Activated naive CD8-positive, alpha-beta T cell treated with anti-CD3 and anti-CD28 coated beads, Interleukin-2, amount 50 U/mL, for 16 hours (primary cell): ENCODE results near the gene ZBTB7B.

Source experiments
- DNase-seq: peaks from one replicate; pipeline ENCODE4 v3.0.0-alpha.2; 2020; ENCODE audit warnings: low read depth, low spot score

The ZBTB7B gene

GRCh38 chr1:155003766-155004351, 1.3 kb downstream of the ZBTB7B start:
- no peak for DNase-seq

DNA sequence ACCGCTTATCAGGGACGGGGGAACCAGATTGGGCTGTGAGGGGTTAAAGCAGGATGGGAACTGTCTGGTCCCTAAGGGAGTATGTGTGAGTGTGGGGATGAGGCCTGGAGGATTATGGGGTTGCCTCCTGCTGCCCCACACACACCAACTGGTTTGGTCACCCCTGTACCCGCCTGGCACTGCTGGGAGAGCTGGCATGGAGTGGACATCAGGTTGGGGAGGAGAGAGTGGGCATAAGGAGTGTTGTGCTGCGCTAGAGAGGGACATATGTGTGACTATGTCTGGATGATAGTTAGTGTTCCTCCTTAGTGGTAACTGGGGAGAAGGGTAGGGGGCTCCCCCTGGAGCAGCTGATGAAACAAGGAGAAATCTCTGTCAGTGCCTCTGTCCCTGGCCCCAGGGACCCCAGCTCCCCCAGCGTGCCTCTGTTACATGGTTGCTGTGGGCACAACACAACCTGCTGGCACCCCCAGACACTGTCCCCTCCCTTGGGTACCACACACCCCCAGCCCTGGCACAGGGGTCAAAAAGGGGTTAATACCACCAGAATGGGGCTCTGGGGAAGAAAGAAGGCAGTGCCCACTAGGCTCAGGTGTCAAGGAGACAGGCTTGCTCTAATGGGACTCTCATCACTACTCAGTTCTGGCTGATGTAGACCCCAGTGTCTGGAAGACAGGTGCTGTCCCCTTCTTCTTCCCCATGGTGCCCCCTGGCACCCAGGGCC, 1.9 kb downstream of the ZBTB7B start:
- no peak for DNase-seq

- DNase-seq, result no peak
Measured at GRCh38 chr1:155005076-155006011, 2.7 kb downstream of the ZBTB7B start.

DNA sequence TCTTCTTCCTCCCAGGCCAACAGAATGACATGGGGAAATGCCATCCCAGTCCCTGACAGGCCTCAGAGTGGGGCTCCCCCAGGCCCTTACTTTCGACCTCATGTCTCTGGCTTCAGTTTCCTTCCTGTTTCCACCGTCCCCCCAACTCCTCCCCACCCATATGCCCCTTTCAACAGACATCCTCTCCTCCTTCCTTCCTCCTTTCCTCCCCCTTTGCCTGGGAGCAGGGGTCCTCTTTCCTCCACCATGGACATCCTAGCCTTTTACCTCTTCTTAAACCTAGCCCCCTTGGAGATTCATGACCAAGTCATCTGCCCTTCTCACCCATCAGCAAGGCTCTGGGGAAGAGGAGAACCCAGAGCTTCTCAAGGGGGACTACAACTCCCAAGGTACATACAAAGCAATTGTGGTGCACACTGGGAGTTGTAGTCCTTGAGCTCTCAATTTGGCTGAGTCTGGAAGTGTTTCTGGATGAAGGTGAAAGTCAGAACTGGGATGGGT, 4.0 kb downstream of the ZBTB7B start:
- no peak for DNase-seq

DNA sequence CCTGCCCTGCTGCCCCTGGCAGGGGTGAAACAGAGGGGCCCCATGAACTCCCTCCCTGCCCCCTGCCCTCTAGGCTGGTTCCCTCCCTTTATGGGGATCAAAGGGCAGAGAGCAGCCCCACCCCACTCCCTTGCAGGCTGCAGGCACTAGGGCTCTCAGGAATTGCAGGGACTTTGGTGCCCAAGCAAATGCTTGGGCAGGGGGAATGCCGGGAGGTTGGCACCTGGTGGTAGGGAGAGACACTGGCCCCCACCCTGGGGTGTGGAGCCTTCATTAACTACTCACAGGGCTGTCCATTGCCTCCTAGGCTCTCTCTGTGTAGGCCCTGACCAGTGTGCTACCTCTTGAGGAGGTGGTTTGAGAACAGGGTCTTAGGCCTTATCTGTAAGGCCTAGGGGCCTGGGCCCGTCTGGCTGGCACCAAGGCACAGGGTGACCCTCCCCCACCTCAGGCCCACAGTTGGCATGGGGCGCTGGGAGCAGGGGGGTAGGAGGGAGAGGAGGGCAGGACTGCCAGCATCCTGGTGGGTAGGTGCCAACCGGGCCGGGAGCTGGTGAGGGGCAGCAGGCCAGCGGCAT, 4.7 kb downstream of the ZBTB7B start:
- DNase-seq, result no peak

- DNase-seq, result no peak
Measured at GRCh38 chr1:155008015-155008941, 5.7 kb downstream of the ZBTB7B start.

DNA sequence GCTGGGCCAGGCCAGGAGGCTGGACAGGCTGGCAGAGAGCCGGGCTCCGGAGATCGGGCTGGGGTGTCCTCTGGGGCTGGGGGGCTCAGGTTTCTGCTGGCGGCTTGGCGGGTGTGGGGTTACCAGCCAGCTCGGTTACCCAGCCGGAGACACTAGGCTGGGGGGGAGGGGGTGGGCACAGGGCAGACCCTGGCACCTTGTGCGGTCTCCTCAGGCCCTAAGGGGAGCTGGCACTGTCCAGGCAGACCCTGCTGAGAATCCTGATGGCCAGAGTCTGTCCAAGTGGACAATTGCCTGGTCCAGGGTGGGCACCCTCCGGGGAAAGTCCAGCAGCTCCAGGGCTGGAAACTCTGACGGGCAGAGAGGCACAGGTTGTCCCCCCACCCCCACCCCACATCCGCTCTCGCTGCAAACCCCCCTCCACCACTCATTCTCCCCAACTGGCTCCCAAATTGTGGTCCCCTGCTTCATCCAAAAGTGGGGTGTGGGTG, 6.7 kb downstream of the ZBTB7B start:
- no peak for DNase-seq

DNA sequence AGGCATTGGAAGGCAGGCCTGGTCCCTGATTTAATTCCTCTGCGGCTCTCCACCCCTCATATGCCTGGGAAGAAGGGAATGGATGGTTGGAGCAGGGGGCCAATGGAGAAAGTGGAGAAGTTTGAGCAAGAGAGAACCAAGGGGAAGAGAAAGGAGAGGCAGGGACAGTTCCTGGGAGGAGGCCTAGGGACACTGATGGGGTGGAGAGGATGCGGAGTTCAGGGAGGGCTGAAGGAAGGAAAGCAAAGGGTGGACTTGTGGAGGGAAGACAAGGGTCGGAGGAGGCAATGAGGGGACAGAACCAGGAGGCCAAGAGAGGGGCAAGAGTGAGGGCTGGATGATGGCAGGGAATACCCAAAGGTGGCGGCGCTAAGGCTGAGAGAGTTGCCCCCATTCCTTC, 7.1 kb downstream of the ZBTB7B start:
- DNase-seq, result no peak

- no peak for DNase-seq
Measured at GRCh38 chr1:155010211-155010918, 7.8 kb downstream of the ZBTB7B start.

DNA sequence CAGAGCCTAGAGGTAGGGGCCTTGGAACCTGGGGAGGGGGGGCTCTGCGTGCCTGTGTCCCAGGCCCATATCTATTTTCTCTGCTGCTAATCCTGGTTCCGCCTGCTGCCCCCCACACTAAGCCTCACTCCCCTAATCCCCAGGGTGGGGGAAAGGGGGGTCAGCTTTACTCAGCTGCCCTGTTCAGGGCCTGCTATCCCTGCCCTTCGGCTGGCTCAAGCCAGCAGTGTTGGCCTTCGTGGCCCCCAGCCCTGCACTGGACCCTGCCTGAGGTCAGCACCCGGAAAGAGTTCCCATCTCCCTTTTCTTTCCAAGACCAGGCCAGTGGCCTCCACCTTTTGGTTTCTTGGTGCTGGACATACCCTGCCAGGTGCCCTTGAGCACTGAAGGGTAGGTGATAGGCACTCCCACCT, 8.4 kb downstream of the ZBTB7B start:
- no peak for DNase-seq

DNA sequence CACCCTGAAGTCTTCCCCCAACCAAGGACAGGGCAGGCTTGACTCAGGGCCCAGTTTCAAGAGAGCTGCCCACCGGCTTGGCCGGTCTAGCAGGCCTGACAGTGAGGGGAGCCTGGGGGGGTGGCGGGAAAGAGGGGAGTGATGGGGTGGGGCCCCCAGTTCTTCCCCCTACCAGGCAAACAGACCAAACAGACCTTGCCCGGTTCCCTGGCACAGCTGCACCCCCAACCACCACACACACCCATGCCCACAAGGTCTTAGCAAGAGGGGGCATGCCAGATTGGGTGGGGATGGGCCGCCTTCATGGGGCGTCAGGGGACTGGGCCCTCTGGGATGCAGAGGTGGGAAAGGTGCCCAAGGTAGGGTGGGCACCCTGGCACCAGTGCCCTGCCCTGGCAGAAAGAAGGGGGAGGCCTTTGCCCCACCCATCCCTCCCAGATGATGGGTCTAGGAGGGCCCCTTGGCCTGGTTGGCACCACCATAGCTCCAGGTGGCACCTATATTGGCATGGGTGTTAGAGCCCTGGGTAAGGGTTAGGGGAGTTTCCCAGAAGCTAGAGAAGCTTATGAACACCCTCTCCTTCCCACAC, 8.9 kb downstream of the ZBTB7B start:
- no peak for DNase-seq

- DNase-seq, result no peak
Measured at GRCh38 chr1:155012026-155012546, 9.5 kb downstream of the ZBTB7B start.

DNA sequence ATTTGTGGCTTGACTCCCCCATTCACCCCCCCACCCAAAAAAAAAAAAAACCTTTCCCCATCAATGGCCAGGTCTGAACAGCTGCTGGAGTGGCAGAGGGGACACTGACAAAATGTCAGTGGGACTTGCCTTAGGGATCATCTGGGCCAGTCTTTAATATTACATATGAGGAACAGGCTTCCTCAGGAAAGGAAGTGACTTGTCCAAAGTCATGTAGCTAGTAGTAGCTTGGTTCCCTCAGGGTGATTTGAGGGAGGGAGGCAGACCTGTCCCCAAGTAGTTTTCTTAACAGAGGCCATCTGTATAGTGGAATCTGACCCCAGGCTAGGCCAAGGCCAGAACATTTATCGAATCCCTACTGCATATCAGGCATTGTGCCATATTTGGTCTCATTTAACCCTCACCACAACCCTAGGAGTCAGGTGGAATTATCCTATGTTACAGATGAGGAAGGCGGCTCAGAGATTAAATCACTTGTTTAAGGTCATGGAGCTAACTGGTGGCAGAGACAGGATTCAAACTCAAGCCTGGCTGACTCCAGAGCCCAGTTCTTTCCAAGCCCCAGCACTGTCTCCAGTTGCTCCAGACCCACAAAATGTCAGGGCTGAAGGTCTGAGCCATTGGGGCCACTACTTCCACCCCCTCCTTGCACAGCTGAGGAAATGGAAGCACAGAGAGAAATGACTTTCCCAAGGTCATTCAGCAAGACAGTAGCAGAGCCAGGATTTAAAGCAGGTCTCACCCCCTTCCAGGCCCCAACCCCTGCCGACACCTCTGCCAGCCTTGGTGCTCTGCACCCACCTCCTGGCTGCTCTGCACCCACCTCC, 10.4 kb downstream of the ZBTB7B start:
- DNase-seq, result no peak

DNA sequence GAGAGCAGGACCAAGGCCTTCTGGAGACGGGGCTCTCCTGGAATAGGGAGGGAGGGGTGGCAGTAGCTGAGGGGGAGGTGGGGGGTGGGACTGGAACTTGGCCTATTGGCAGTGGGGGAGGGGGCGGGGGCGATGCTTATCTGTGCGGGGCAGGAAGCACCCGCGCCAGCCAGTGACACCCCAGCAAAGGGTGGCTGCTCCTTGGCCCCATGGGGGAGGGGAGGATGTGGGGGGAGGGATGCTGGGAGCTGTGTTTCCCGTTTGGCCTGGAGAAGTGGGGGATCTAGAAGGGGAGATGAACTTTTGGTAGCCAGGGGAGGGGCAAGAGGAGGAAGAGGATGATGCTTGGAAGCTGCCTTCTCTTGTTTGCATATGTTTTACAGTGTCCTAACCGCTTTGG, 11.0 kb downstream of the ZBTB7B start:
- DNase-seq, result no peak

DNA sequence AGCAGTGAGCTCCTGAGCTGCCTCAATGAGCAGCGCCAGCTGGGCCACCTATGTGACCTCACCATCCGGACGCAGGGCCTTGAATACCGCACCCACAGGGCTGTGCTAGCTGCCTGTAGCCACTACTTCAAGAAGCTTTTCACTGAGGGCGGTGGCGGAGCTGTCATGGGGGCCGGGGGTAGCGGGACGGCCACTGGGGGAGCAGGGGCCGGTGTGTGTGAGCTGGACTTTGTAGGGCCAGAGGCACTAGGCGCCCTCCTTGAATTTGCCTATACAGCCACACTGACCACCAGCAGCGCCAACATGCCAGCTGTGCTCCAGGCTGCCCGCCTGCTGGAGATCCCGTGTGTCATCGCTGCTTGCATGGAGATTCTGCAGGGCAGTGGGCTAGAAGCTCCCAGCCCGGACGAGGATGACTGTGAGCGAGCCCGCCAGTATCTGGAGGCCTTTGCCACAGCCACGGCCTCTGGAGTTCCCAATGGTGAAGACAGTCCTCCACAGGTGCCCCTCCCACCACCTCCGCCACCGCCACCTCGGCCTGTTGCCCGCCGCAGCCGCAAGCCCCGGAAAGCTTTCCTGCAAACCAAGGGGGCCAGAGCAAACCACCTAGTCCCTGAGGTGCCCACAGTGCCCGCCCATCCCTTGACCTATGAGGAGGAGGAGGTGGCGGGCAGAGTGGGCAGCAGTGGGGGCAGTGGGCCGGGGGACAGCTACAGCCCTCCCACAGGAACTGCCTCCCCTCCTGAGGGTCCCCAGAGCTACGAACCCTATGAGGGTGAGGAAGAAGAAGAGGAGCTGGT, 12.3 kb downstream of the ZBTB7B start:
- no peak for DNase-seq

GRCh38 chr1:155015527-155016230, 13.1 kb downstream of the ZBTB7B start:
- no peak for DNase-seq

DNA sequence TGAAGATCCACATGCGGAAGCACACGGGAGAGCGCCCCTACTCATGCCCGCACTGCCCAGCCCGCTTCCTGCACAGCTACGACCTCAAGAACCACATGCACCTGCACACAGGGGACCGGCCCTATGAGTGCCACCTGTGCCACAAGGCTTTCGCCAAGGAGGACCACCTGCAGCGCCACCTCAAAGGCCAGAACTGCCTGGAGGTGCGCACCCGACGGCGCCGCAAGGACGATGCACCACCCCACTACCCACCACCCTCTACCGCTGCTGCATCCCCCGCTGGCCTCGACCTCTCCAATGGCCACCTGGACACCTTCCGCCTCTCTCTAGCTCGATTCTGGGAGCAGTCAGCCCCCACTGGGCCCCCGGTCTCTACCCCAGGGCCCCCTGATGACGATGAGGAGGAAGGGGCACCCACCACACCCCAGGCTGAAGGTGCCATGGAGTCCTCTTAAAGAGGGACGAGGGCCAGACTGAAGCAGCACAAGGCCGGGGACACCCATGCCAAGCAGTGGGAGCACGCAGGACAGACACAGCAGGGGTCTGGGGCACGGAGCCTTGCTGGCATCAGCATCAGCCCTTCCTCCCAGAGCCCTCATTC, 13.7 kb downstream of the ZBTB7B start:
- DNase-seq, result no peak
